GM12878 (cell line): ENCODE results near the gene C1QL4. TPM values are rescaled to one million over a fixed set of nuclear protein-coding genes. Genes with fewer than 3 reads are reported as not detected.
"Not testable (repeated sequence)": the region's sequence is repeated elsewhere in the genome, so short reads cannot be mapped to it uniquely, and the experiment has no call there.

ENCODE experiments used
- ATAC-seq: fragments of 200-7000 bp; cut with Tn5 transposase; 3 replicates; pipeline ENCODE4 v1.9.1; 2020; ENCODE audit warnings: mild to moderate bottlenecking, moderate library complexity
- BruUV-seq: library from RNA; stranded (reverse); fragments of 400-500 nt; replicated peaks from 2 replicates; lab custom pipeline; 2021; lab: Mats Ljungman, UMichigan
- CTCF ChIA-PET: fragments of 300-600 bp; sonication (Branson Sonifier 250); formaldehyde crosslinking; extraction: SDS; loops from one replicate; lab custom pipeline; 2021; ENCODE audit warnings: inconsistent platforms; lab: Yijun Ruan, JAX
- POLR2A ChIA-PET: fragments of 350-600 bp; formaldehyde crosslinking; extraction: SDS; loops from one replicate; lab custom pipeline; 2021; ENCODE audit warnings: inconsistent platforms; lab: Charles Lee
- RAD21 ChIA-PET: fragments of 300-600 bp; sonication (Branson Sonifier 250); formaldehyde crosslinking; loops from one replicate; lab custom pipeline; 2023; ENCODE audit warnings: antibody characterized with exemption; ENCODE audit not compliant: unreplicated experiment; lab: Charles Lee
- SMC1A ChIA-PET: fragments of 300-600 bp; sonication (Branson Sonifier 250); formaldehyde crosslinking; loops from one replicate; lab custom pipeline; 2023; ENCODE audit not compliant: unreplicated experiment, uncharacterized antibody; lab: Charles Lee
- DNase-seq: peaks from one replicate; pipeline ENCODE4 v3.0.0-alpha.2; 2011; ENCODE audit warnings: low read depth, low spot score
- FAIRE-seq: peaks from 3 replicates; lab custom pipeline; 2011; peaks lifted over from hg19 to GRCh38; lab: Jason Lieb, UNC
- H2AFZ ChIP-seq: 2 replicates; pipeline ENCODE4 v1.6.0; 2011; ENCODE audit warnings: low read depth, low read length, control low read depth; ENCODE audit not compliant: control insufficient read depth
- H3K27ac ChIP-seq: 2 replicates; pipeline ENCODE4 v1.5.1; 2011; ENCODE audit warnings: control low read depth; ENCODE audit not compliant: control insufficient read depth, insufficient read depth
- H3K27me3 ChIP-seq, 2 experiments: replicated peaks in 1 of 2; 2 replicates each; pipeline versions ENCODE4 v1.6.0 to v1.6.1; 2011; ENCODE audit warnings: low read length in 1 of 2; ENCODE audit not compliant: control insufficient read depth in 2 of 2, insufficient read depth in 2 of 2
- H3K36me3 ChIP-seq, 2 experiments: 2 replicates each; pipeline ENCODE4 v1.5.1; 2011; ENCODE audit warnings: low read length in 1 of 2; ENCODE audit not compliant: control insufficient read depth in 2 of 2, insufficient read depth in 2 of 2
- H3K4me1 ChIP-seq: 2 replicates; pipeline ENCODE4 v1.6.1; 2011; ENCODE audit warnings: mild to moderate bottlenecking, low read length, moderate library complexity, mixed read lengths; ENCODE audit not compliant: control insufficient read depth, insufficient read depth
- H3K4me2 ChIP-seq: 2 replicates; pipeline ENCODE4 v1.6.0; 2011; ENCODE audit warnings: control low read depth; ENCODE audit not compliant: control insufficient read depth, insufficient read depth
- H3K4me3 ChIP-seq: fragments of 200-600 bp; sonication (generic); 2 replicates; pipeline ENCODE4 v1.5.1; 2016
- H3K79me2 ChIP-seq: 2 replicates; pipeline ENCODE4 v1.6.0; 2011; ENCODE audit warnings: low read length; ENCODE audit not compliant: control insufficient read depth, insufficient read depth
- H3K9ac ChIP-seq: 2 replicates; pipeline ENCODE4 v1.8.0; 2011; ENCODE audit warnings: low read length, control low read depth, mixed read lengths; ENCODE audit not compliant: control insufficient read depth, insufficient read depth
- H3K9me3 ChIP-seq: replicated peaks from 3 replicates; pipeline ENCODE4 v1.5.1; 2011; ENCODE audit warnings: mild to moderate bottlenecking, low read length; ENCODE audit not compliant: control insufficient read depth, insufficient read depth
- H4K20me1 ChIP-seq: 2 replicates; pipeline ENCODE4 v1.6.0; 2011; ENCODE audit not compliant: control insufficient read depth, insufficient read depth
- GABPA ChIP-seq: IDR thresholded peaks from 2 replicates; pipeline ENCODE4 v1.6.1; 2014; ENCODE audit warnings: antibody characterized with exemption, low read depth, mild to moderate bottlenecking, inconsistent platforms
- WGBS: methylation state at CpG from one replicate; pipeline ENCODE4 v1.1.6; 2016; ENCODE audit warnings: low lambda C conversion rate; ENCODE audit not compliant: insufficient replicate concordance, insufficient coverage; ENCODE audit errors: missing lambda C conversion rate; 5-methylcytosine and 5-hydroxymethylcytosine counted together
- in situ Hi-C: fragments of 300-500 bp; cut with MboI; formaldehyde crosslinking; loops from 9 replicates; pipeline ENCODE4 v1.14.3; 2018; ENCODE audit warnings: mixed read lengths
- intact Hi-C: fragments of 100-400 bp; cut with micrococcal nuclease; formaldehyde crosslinking; loops from one replicate; pipeline ENCODE4 v1.14.2; 2022; ENCODE audit not compliant: unreplicated experiment
- polyA plus RNA-seq, 11 experiments: library from polyadenylated mRNA; depleted of rRNA in 4 of 11; unstranded in 6 of 11; stranded (reverse) in 5 of 11; fragments of >200 nt; fragmentation: Nextera tagmentation in 4 of 11; fragmentation: Illumina TruSeq in 1 of 11; extraction: Ambion mirVana in 4 of 11; extraction: Trizol in 1 of 11; gene quantifications; 1 replicate in 1 of 11; 2 replicates in 10 of 11; pipeline versions ENCODE4 v1.2.1 to v1.2.3, GENCODE V29; 2011 to 2016; ENCODE audit warnings: inconsistent platforms in 2 of 11, missing spikeins in 2 of 11, low read depth in 1 of 11
- total RNA-seq, 4 experiments: library from RNA; depleted of rRNA in 3 of 4; stranded (reverse); fragments of >200 nt in 3 of 4; fragmentation: Illumina TruSeq in 1 of 4; extraction: Trizol in 1 of 4; gene quantifications; 2 replicates each; pipeline versions ENCODE4 v1.2.1 to v1.2.3, GENCODE V29; 2013 to 2021

C1QL4 gene
- total and polyA plus RNA-seq, 10 of the 15 experiments (the other 5 are each of a cell fraction or from before 2014, with no cell fraction given), result 0.05 TPM; not detected in 9

GRCh38 chr12:49283541-49284429 lies 53.2 kb downstream of the C1QL4 start (continued):
- no peak for TF ChIP-seq GABPA
- TF ChIP-seq, all 136 proteins: peak for 0

GRCh38 chr12:49282740-49283375 lies 54.1 kb downstream of the C1QL4 start:
- H3K4me1 ChIP-seq, in situ Hi-C loops, H3K9me3 ChIP-seq, RAD21 ChIA-PET, H3K9ac ChIP-seq, H3K36me3 ChIP-seq, BruUV-seq, H3K4me3 ChIP-seq, FAIRE-seq, H3K27ac ChIP-seq, H2AFZ ChIP-seq, ATAC-seq, H3K4me2 ChIP-seq, H3K79me2 ChIP-seq, H4K20me1 ChIP-seq, DNase-seq, SMC1A ChIA-PET, intact Hi-C loops, H3K27me3 ChIP-seq: not testable (repeated sequence)
- 18% methylated on average over 1 of the region's 6 CpGs for WGBS
- ChIA-PET CTCF (interaction anchor here (0.8 to 16.2 kb wide), 3 partner anchors 13 to 67 kb away, joined by 3 to 231 read pairs (median 139); partner anchors contain the start of gene DNAJC22), POLR2A (interaction anchor here (0.7 kb wide), 1 partner anchor 172 kb away, joined by 4 read pairs; no protein-coding TSS in a partner anchor)

Other genes starting within 250 kb of the C1QL4 start
Only the 7 nearest of the 11 such genes appear.
- gene TUBA1A, start 148.1 kb downstream of the C1QL4 start, total RNA-seq (2014; rRNA removed), result 281 and 336 TPM in 2 replicates
- 188 and 209 TPM in 2 replicates for gene TUBA1A, start 148.1 kb downstream of the C1QL4 start, total RNA-seq (2014; rRNA removed; fragmentation: Illumina TruSeq; extraction: Trizol)
- 148 and 167 TPM in 2 replicates for gene TUBA1A, start 148.1 kb downstream of the C1QL4 start, total RNA-seq (2021)
- 78.7 and 129 TPM in 2 replicates for gene TUBA1A, start 148.1 kb downstream of the C1QL4 start, polyA plus RNA-seq (2011; rRNA removed)
- gene TUBA1A, start 148.1 kb downstream of the C1QL4 start, polyA plus RNA-seq (2014; fragmentation: Illumina TruSeq; extraction: Trizol), result 340 and 395 TPM in 2 replicates
- gene TUBA1A, start 148.1 kb downstream of the C1QL4 start, polyA plus RNA-seq (2014; fragmentation: Nextera tagmentation; extraction: Ambion mirVana), result 100 to 1,000 TPM; 431 to 496 TPM
- 259 and 311 TPM in 2 replicates for gene TUBA1A, start 148.1 kb downstream of the C1QL4 start, polyA plus RNA-seq (2014; rRNA removed)
- gene TUBA1A, start 148.1 kb downstream of the C1QL4 start, polyA plus RNA-seq (2016; fragmentation: Nextera tagmentation; extraction: Ambion mirVana), result 100 to 1,000 TPM; 200 to 217 TPM
- gene TUBA1C, start 72.1 kb downstream of the C1QL4 start, total RNA-seq (2014; rRNA removed), result 449 and 453 TPM in 2 replicates
- gene TUBA1C, start 72.1 kb downstream of the C1QL4 start, total RNA-seq (2014; rRNA removed; fragmentation: Illumina TruSeq; extraction: Trizol), result 333 and 343 TPM in 2 replicates
- 318 and 323 TPM in 2 replicates for gene TUBA1C, start 72.1 kb downstream of the C1QL4 start, total RNA-seq (2021)
- gene TUBA1C, start 72.1 kb downstream of the C1QL4 start, polyA plus RNA-seq (2011; rRNA removed), result 406 and 821 TPM in 2 replicates
- 958 and 1,003 TPM in 2 replicates for gene TUBA1C, start 72.1 kb downstream of the C1QL4 start, polyA plus RNA-seq (2014; fragmentation: Illumina TruSeq; extraction: Trizol)
- 100 to 1,000 TPM; 285 to 374 TPM for gene TUBA1C, start 72.1 kb downstream of the C1QL4 start, polyA plus RNA-seq (2014; fragmentation: Nextera tagmentation; extraction: Ambion mirVana)
- 716 and 733 TPM in 2 replicates for gene TUBA1C, start 72.1 kb downstream of the C1QL4 start, polyA plus RNA-seq (2014; rRNA removed)
- gene TUBA1C, start 72.1 kb downstream of the C1QL4 start, polyA plus RNA-seq (2016; fragmentation: Nextera tagmentation; extraction: Ambion mirVana), result 100 to 1,000 TPM; 432 to 449 TPM
- 0.22 and 0.23 TPM in 2 replicates for gene PRPH, start 42.0 kb downstream of the C1QL4 start, total RNA-seq (2014; rRNA removed)
- gene PRPH, start 42.0 kb downstream of the C1QL4 start, total RNA-seq (2014; rRNA removed; fragmentation: Illumina TruSeq; extraction: Trizol), result 0.09 TPM in 1 of 2 replicates, not detected in the other
- 0.31 TPM in 1 of 2 replicates, not detected in the other for gene PRPH, start 42.0 kb downstream of the C1QL4 start, total RNA-seq (2021)
- not detected in 2 replicates for gene PRPH, start 42.0 kb downstream of the C1QL4 start, polyA plus RNA-seq (2011; rRNA removed)
- 0.09 TPM in 1 of 2 replicates, not detected in the other for gene PRPH, start 42.0 kb downstream of the C1QL4 start, polyA plus RNA-seq (2014; fragmentation: Illumina TruSeq; extraction: Trizol)
- gene PRPH, start 42.0 kb downstream of the C1QL4 start, polyA plus RNA-seq (2014; fragmentation: Nextera tagmentation; extraction: Ambion mirVana), result under 1 TPM; 0.11 to 0.16 TPM
- gene PRPH, start 42.0 kb downstream of the C1QL4 start, polyA plus RNA-seq (2014; rRNA removed), result 0.19 TPM in 1 of 2 replicates, not detected in the other
- gene PRPH, start 42.0 kb downstream of the C1QL4 start, polyA plus RNA-seq (2016; fragmentation: Nextera tagmentation; extraction: Ambion mirVana), result under 1 TPM in 1 of 2 experiments, not detected in 1; 0.45 TPM
- gene TROAP, start 13.9 kb downstream of the C1QL4 start, total RNA-seq (2014; rRNA removed), result 38.9 and 39.1 TPM in 2 replicates
- 40.1 and 44.2 TPM in 2 replicates for gene TROAP, start 13.9 kb downstream of the C1QL4 start, total RNA-seq (2014; rRNA removed; fragmentation: Illumina TruSeq; extraction: Trizol)
- 48.8 and 58.2 TPM in 2 replicates for gene TROAP, start 13.9 kb downstream of the C1QL4 start, total RNA-seq (2021)
- 15.6 and 29.0 TPM in 2 replicates for gene TROAP, start 13.9 kb downstream of the C1QL4 start, polyA plus RNA-seq (2011; rRNA removed)
- 41.8 and 93.7 TPM in 2 replicates for gene TROAP, start 13.9 kb downstream of the C1QL4 start, polyA plus RNA-seq (2014; fragmentation: Illumina TruSeq; extraction: Trizol)
- gene TROAP, start 13.9 kb downstream of the C1QL4 start, polyA plus RNA-seq (2014; fragmentation: Nextera tagmentation; extraction: Ambion mirVana), result 10 to 100 TPM; 26.8 to 46.9 TPM
- 69.9 and 75.4 TPM in 2 replicates for gene TROAP, start 13.9 kb downstream of the C1QL4 start, polyA plus RNA-seq (2014; rRNA removed)
- gene TROAP, start 13.9 kb downstream of the C1QL4 start, polyA plus RNA-seq (2016; fragmentation: Nextera tagmentation; extraction: Ambion mirVana), result 10 to 100 TPM; 59.3 to 59.8 TPM
- gene DNAJC22, start 9.7 kb upstream of the C1QL4 start, total RNA-seq (2014; rRNA removed), result 0.05 and 0.11 TPM in 2 replicates
- 0.09 TPM in 2 replicates for gene DNAJC22, start 9.7 kb upstream of the C1QL4 start, total RNA-seq (2014; rRNA removed; fragmentation: Illumina TruSeq; extraction: Trizol)
- gene DNAJC22, start 9.7 kb upstream of the C1QL4 start, total RNA-seq (2021), result 0.15 and 0.19 TPM in 2 replicates
- gene DNAJC22, start 9.7 kb upstream of the C1QL4 start, polyA plus RNA-seq (2011; rRNA removed), result 0.61 and 0.82 TPM in 2 replicates
- gene DNAJC22, start 9.7 kb upstream of the C1QL4 start, polyA plus RNA-seq (2014; fragmentation: Illumina TruSeq; extraction: Trizol), result 0.06 and 0.10 TPM in 2 replicates
- gene DNAJC22, start 9.7 kb upstream of the C1QL4 start, polyA plus RNA-seq (2014; fragmentation: Nextera tagmentation; extraction: Ambion mirVana), result not detected
- 0.20 and 0.44 TPM in 2 replicates for gene DNAJC22, start 9.7 kb upstream of the C1QL4 start, polyA plus RNA-seq (2014; rRNA removed)
- gene DNAJC22, start 9.7 kb upstream of the C1QL4 start, polyA plus RNA-seq (2016; fragmentation: Nextera tagmentation; extraction: Ambion mirVana), result under 1 TPM in 1 of 2 experiments, not detected in 1; 0.13 TPM
- gene SPATS2, start 30.3 kb upstream of the C1QL4 start, total RNA-seq (2014; rRNA removed), result 17.2 and 23.0 TPM in 2 replicates
- 29.6 and 30.0 TPM in 2 replicates for gene SPATS2, start 30.3 kb upstream of the C1QL4 start, total RNA-seq (2014; rRNA removed; fragmentation: Illumina TruSeq; extraction: Trizol)
- gene SPATS2, start 30.3 kb upstream of the C1QL4 start, total RNA-seq (2021), result 22.7 and 26.2 TPM in 2 replicates
- 54.2 and 76.7 TPM in 2 replicates for gene SPATS2, start 30.3 kb upstream of the C1QL4 start, polyA plus RNA-seq (2011; rRNA removed)
- gene SPATS2, start 30.3 kb upstream of the C1QL4 start, polyA plus RNA-seq (2014; fragmentation: Illumina TruSeq; extraction: Trizol), result 36.0 and 39.8 TPM in 2 replicates
- gene SPATS2, start 30.3 kb upstream of the C1QL4 start, polyA plus RNA-seq (2014; fragmentation: Nextera tagmentation; extraction: Ambion mirVana), result 10 to 100 TPM in 1 of 2 experiments, 1 to 10 TPM in 1; 9.0 to 12.9 TPM
- gene SPATS2, start 30.3 kb upstream of the C1QL4 start, polyA plus RNA-seq (2014; rRNA removed), result 25.2 TPM in 2 replicates
- 10 to 100 TPM; 28.8 to 36.9 TPM for gene SPATS2, start 30.3 kb upstream of the C1QL4 start, polyA plus RNA-seq (2016; fragmentation: Nextera tagmentation; extraction: Ambion mirVana)
- gene KCNH3, start 201.8 kb upstream of the C1QL4 start, total RNA-seq (2014; rRNA removed), result 0.11 and 0.45 TPM in 2 replicates
- gene KCNH3, start 201.8 kb upstream of the C1QL4 start, total RNA-seq (2014; rRNA removed; fragmentation: Illumina TruSeq; extraction: Trizol), result 0.05 TPM in 1 of 2 replicates, not detected in the other
- gene KCNH3, start 201.8 kb upstream of the C1QL4 start, total RNA-seq (2021), result 0.08 and 0.29 TPM in 2 replicates
- gene KCNH3, start 201.8 kb upstream of the C1QL4 start, polyA plus RNA-seq (2011; rRNA removed), result 0.03 TPM in 1 of 2 replicates, not detected in the other
- 0.04 TPM in 1 of 2 replicates, not detected in the other for gene KCNH3, start 201.8 kb upstream of the C1QL4 start, polyA plus RNA-seq (2014; fragmentation: Illumina TruSeq; extraction: Trizol)
- not detected for gene KCNH3, start 201.8 kb upstream of the C1QL4 start, polyA plus RNA-seq (2014; fragmentation: Nextera tagmentation; extraction: Ambion mirVana)
- gene KCNH3, start 201.8 kb upstream of the C1QL4 start, polyA plus RNA-seq (2014; rRNA removed), result 0.26 and 0.49 TPM in 2 replicates
- gene KCNH3, start 201.8 kb upstream of the C1QL4 start, polyA plus RNA-seq (2016; fragmentation: Nextera tagmentation; extraction: Ambion mirVana), result not detected